Measurements from ENCODE around the gene DSCAML1.

GRCh38 chr11:117564321-117564720, 232.7 kb downstream of the DSCAML1 start:
- no peak for TF ChIP-seq CTCF (IDR thresholded peaks at IDR 0.05; ENCODE audit: low read depth, low read length)
- no peak for TF ChIP-seq EZH2phosphoT487 (IDR thresholded peaks at IDR 0.05; ENCODE audit: low read depth)
